HepG2 (cell line): ENCODE measurements around the gene MRRF. TPM values are rescaled to one million over a fixed set of nuclear protein-coding genes. Genes with fewer than 3 reads are reported as not detected.

Experiments
- ATAC-seq: fragments of 200-7000 bp; cut with Tn5 transposase; 3 replicates; pipeline ENCODE4 v1.9.1; 2020; ENCODE audit warnings: mild to moderate bottlenecking, moderate library complexity
- BruUV-seq: library from RNA; stranded (reverse); fragments of 400-500 nt; replicated peaks from 2 replicates; lab custom pipeline; 2021; lab: Mats Ljungman, UMichigan
- CTCF ChIA-PET: fragments of 300-600 bp; formaldehyde crosslinking; extraction: SDS; loops from one replicate; lab custom pipeline; 2021; ENCODE audit warnings: low total read pairs, inconsistent platforms, low intra/inter-chr PET ratio; lab: Yijun Ruan, JAX
- POLR2A ChIA-PET: fragments of 350-600 bp; sonication (Branson Sonifier 250); formaldehyde crosslinking; loops from one replicate; lab custom pipeline; 2020; ENCODE audit warnings: antibody characterized with exemption, inconsistent platforms; lab: Yijun Ruan, JAX
- DNase-seq: peaks from one replicate; pipeline ENCODE4 v3.0.0-alpha.2; 2015; ENCODE audit warnings: low spot score
- FAIRE-seq: peaks from 3 replicates; lab custom pipeline; 2011; peaks lifted over from hg19 to GRCh38; lab: Jason Lieb, UNC
- H2AFZ ChIP-seq: one replicate; pipeline ENCODE4 v1.6.1; 2011; ENCODE audit warnings: low read length, inconsistent platforms
- H3K27ac ChIP-seq: fragments of 300-600 bp; 3 replicates; pipeline ENCODE4 v1.8.0; 2011; ENCODE audit warnings: mixed run types, mild to moderate bottlenecking, mixed read lengths, low read length, inconsistent platforms; ENCODE audit not compliant: insufficient read depth; ENCODE audit errors: extremely low read length
- H3K27me3 ChIP-seq, 2 experiments: fragments of 200-600 bp in 1 of 2; 2 replicates in 1 of 2; 3 replicates in 1 of 2; pipeline versions ENCODE4 v1.6.0 to v1.8.0; 2011; ENCODE audit warnings: low read length in 2 of 2, mild to moderate bottlenecking in 2 of 2, moderate library complexity in 2 of 2, inconsistent platforms in 1 of 2; ENCODE audit not compliant: insufficient read depth in 2 of 2, control insufficient read depth in 1 of 2
- H3K36me3 ChIP-seq, 2 experiments: fragments of 200-600 bp in 1 of 2; replicated peaks in 1 of 2; 2 replicates in 1 of 2; 3 replicates in 1 of 2; pipeline versions ENCODE4 v1.5.1 to v1.8.0; 2011; ENCODE audit warnings: low read length in 2 of 2, inconsistent platforms in 1 of 2; ENCODE audit not compliant: insufficient read depth in 2 of 2, control insufficient read depth in 1 of 2
- H3K4me1 ChIP-seq: 2 replicates; pipeline ENCODE4 v1.5.1; 2012; ENCODE audit warnings: low read length, inconsistent platforms; ENCODE audit not compliant: insufficient read depth
- H3K4me2 ChIP-seq: 2 replicates; pipeline ENCODE4 v1.6.0; 2011; ENCODE audit warnings: low read depth, low read length, inconsistent platforms
- H3K4me3 ChIP-seq, 3 experiments: fragments of 200-600 bp in 1 of 3; sonication (generic), shearing (Covaris generic) in 1 of 3; replicated peaks in 1 of 3; 2 replicates each; pipeline ENCODE4 v1.5.1; 2011 to 2016; ENCODE audit warnings: low read length in 3 of 3, inconsistent platforms in 2 of 3, low read depth in 2 of 3, mild to moderate bottlenecking in 2 of 3, control low read depth in 1 of 3, mixed read lengths in 1 of 3; ENCODE audit not compliant: insufficient read depth in 1 of 3
- H3K79me2 ChIP-seq: one replicate; pipeline ENCODE4 v1.6.1; 2011; ENCODE audit warnings: low read length, inconsistent platforms; ENCODE audit not compliant: insufficient read depth
- H3K9ac ChIP-seq: 2 replicates; pipeline ENCODE4 v1.6.0; 2011; ENCODE audit warnings: mild to moderate bottlenecking, low read depth, low read length, inconsistent platforms; ENCODE audit not compliant: insufficient read depth
- H3K9me3 ChIP-seq: 2 replicates; pipeline ENCODE4 v1.5.1; 2012; ENCODE audit warnings: mild to moderate bottlenecking, low read length
- H4K20me1 ChIP-seq: 2 replicates; pipeline ENCODE4 v1.6.0; 2011; ENCODE audit warnings: inconsistent platforms, mild to moderate bottlenecking, low read length, moderate library complexity; ENCODE audit not compliant: insufficient read depth
- BHLHE40 ChIP-seq: IDR thresholded peaks from 2 replicates; pipeline ENCODE4 v1.6.1; 2011; ENCODE audit warnings: low read length, improper control_type of control experiment
- CREM ChIP-seq, 2 experiments: sonication (generic) in 1 of 2; formaldehyde crosslinking in 1 of 2; IDR thresholded peaks; 2 replicates each; pipeline versions ENCODE4 v1.4.0 to v1.6.1; 2016 to 2020; ENCODE audit warnings: antibody characterized with exemption in 1 of 2, mild to moderate bottlenecking in 1 of 2, missing genetic modification reagents in 1 of 2
- GPBP1L1 ChIP-seq: sonication (generic); formaldehyde crosslinking; IDR thresholded peaks from 2 replicates; pipeline ENCODE4 v1.5.0; 2020; ENCODE audit warnings: mild to moderate bottlenecking, missing genetic modification reagents
- HNF4G ChIP-seq, 2 experiments: sonication (generic) in 1 of 2; formaldehyde crosslinking in 1 of 2; IDR thresholded peaks; 2 replicates each; pipeline versions ENCODE4 v1.4.0 to v1.6.1; 2011 to 2020; ENCODE audit warnings: borderline replicate concordance in 2 of 2, low read depth in 2 of 2, mild to moderate bottlenecking in 2 of 2, low read length in 1 of 2, missing genetic modification reagents in 1 of 2, moderate library complexity in 1 of 2
- HOXA9 ChIP-seq: sonication (generic); formaldehyde crosslinking; IDR thresholded peaks from 2 replicates; pipeline ENCODE4 v1.8.1; 2022; ENCODE audit warnings: missing genetic modification reagents, mild to moderate bottlenecking, moderate library complexity, borderline replicate concordance
- KLF13 ChIP-seq: sonication (generic); formaldehyde crosslinking; IDR thresholded peaks from 2 replicates; pipeline ENCODE4 v1.4.0; 2020; ENCODE audit warnings: mild to moderate bottlenecking, missing genetic modification reagents
- ZNF431 ChIP-seq: sonication (generic); formaldehyde crosslinking; IDR thresholded peaks from 2 replicates; pipeline ENCODE4 v1.9.0; 2022; ENCODE audit warnings: missing genetic modification reagents, low read depth, mild to moderate bottlenecking, borderline replicate concordance
- ZNF761 ChIP-seq: sonication (generic); formaldehyde crosslinking; conservative IDR thresholded peaks from 2 replicates; pipeline ENCODE4 v1.4.0; 2020; ENCODE audit warnings: mild to moderate bottlenecking, missing genetic modification reagents
- WGBS: methylation state at CpG from one replicate; pipeline ENCODE4 v1.1.6; 2017; ENCODE audit warnings: low lambda C conversion rate; 5-methylcytosine and 5-hydroxymethylcytosine counted together
- in situ Hi-C: cut with HindIII; loops from 2 replicates; pipeline ENCODE4 v1.10.0; 2017; ENCODE audit warnings: low pct_unique_long_range_greater_than_20kb; ENCODE audit not compliant: extremely low pct_ligation_motif_present
- intact Hi-C: fragments of 100-400 bp; cut with micrococcal nuclease; formaldehyde crosslinking; loops from one replicate; pipeline ENCODE4 v1.10.0; 2022; ENCODE audit not compliant: unreplicated experiment
- polyA plus RNA-seq, 8 experiments: library from polyadenylated mRNA; depleted of rRNA in 3 of 8; stranded (reverse) in 7 of 8; unstranded in 1 of 8; fragments of >200 nt; fragmentation: Illumina TruSeq in 4 of 8; extraction: Trizol in 4 of 8; gene quantifications; 2 replicates each; pipeline versions ENCODE4 v1.2.1 to v1.2.3, GENCODE V29; 2011 to 2016; ENCODE audit warnings: low read depth in 4 of 8, missing spikeins in 1 of 8, mixed read lengths in 1 of 8; ENCODE audit not compliant: insufficient read depth in 1 of 8
- total RNA-seq, 5 experiments: library from RNA; depleted of rRNA; stranded (reverse); fragments of >200 nt; fragmentation: Illumina TruSeq; extraction: Trizol; gene quantifications; 2 replicates each; pipeline ENCODE4 v1.2.3, GENCODE V29; 2016; ENCODE audit warnings: low read depth in 1 of 5

Gene MRRF
- total and polyA plus RNA-seq, 2 of the 13 experiments (the other 11 are each of a cell fraction or from before 2014, with no cell fraction given) = 37.3 to 44.3 TPM

GRCh38 chr9:122225312-122226141 is 39.2 kb upstream of the MRRF start:
- no peaks in the 10 kb centered on the region for H4K20me1 ChIP-seq
- H3K9ac ChIP-seq = no peak overlapping the region
- no peak overlapping the region for H2AFZ ChIP-seq
- H3K9me3 ChIP-seq = no peaks in the 10 kb centered on the region
- no peak overlapping the region for H3K27ac ChIP-seq
- CTCF ChIA-PET = no interaction called here
- no peaks in the 10 kb centered on the region for H3K79me2 ChIP-seq
- H3K27me3 ChIP-seq = peaks cover 16 to 92% of the 10 kb centered on the region in 2 experiments
- DNase-seq = no peak
- H3K36me3 ChIP-seq = no peaks in the 10 kb centered on the region
- intact Hi-C loops = no loop called here
- H3K4me1 ChIP-seq = peaks cover 22% of the 10 kb centered on the region
- POLR2A ChIA-PET = interaction anchor here (0.5 kb wide), 1 partner anchor 12 kb away, joined by 3 read pairs; no protein-coding TSS in a partner anchor
- no peak overlapping the region for H3K4me3 ChIP-seq
- 67% methylated on average over 34 of the region's 51 CpGs for WGBS
- in situ Hi-C loops = no loop called here
- no peak overlapping the region for H3K4me2 ChIP-seq
- no TSS peak for BruUV-seq
- no peak for ATAC-seq
- FAIRE-seq = no peak
- TF ChIP-seq ZNF761 (CRISPR knock-in tag) (no peak), KLF13 (CRISPR knock-in tag) (no peak), CREM (IDR thresholded peaks at IDR 0.05) (no peak), CREM (CRISPR knock-in tag; IDR thresholded peaks at IDR 0.05) (no peak), HNF4G (IDR thresholded peaks at IDR 0.05; ENCODE audit: borderline replicate concordance, low read depth, low read length) (no peak), HNF4G (CRISPR knock-in tag; IDR thresholded peaks at IDR 0.05; ENCODE audit: borderline replicate concordance, low read depth) (no peak), ZNF431 (no peak)

- TF ChIP-seq BHLHE40 (0 out of 2 replicates have a peak, but pooled peaks have one; percentile 11), GPBP1L1 (CRISPR knock-in tag) (no peak), HOXA9 (0 out of 2 replicates have a peak, but pooled peaks have one; percentile 12)
- Histone ChIP-seq H3K79me2 (no peaks in the 10 kb centered on the region), H3K27ac (no peak overlapping the region), H4K20me1 (no peaks in the 10 kb centered on the region), H2AFZ (no peak overlapping the region), H3K9me3 (no peaks in the 10 kb centered on the region), H3K9ac (no peak overlapping the region), H3K36me3 (no peaks in the 10 kb centered on the region), H3K27me3 (peaks cover 16 to 92% of the 10 kb centered on the region in 2 experiments), H3K4me3 (no peak overlapping the region), H3K4me1 (peaks cover 15% of the 10 kb centered on the region), H3K4me2 (no peak overlapping the region)
- ATAC-seq (no peak), FAIRE-seq (no peak), DNase-seq (no peak)
- BruUV-seq = no TSS peak
- intact Hi-C loops (no loop called here), in situ Hi-C loops (no loop called here)
- 34% methylated on average over 13 of the region's 51 CpGs for WGBS
- CTCF ChIA-PET = no interaction called here
- POLR2A ChIA-PET = interaction anchor here (0.5 kb wide), 1 partner anchor 12 kb away, joined by 3 read pairs; no protein-coding TSS in a partner anchor
Observed at GRCh38 chr9:122226142-122226757, 38.4 kb upstream of the MRRF start.
